ENCODE measurements around the gene OSTC.
A peak's percentile ranks its signal among the peaks of the same experiment; 100 is the strongest.

OSTC gene

DNA sequence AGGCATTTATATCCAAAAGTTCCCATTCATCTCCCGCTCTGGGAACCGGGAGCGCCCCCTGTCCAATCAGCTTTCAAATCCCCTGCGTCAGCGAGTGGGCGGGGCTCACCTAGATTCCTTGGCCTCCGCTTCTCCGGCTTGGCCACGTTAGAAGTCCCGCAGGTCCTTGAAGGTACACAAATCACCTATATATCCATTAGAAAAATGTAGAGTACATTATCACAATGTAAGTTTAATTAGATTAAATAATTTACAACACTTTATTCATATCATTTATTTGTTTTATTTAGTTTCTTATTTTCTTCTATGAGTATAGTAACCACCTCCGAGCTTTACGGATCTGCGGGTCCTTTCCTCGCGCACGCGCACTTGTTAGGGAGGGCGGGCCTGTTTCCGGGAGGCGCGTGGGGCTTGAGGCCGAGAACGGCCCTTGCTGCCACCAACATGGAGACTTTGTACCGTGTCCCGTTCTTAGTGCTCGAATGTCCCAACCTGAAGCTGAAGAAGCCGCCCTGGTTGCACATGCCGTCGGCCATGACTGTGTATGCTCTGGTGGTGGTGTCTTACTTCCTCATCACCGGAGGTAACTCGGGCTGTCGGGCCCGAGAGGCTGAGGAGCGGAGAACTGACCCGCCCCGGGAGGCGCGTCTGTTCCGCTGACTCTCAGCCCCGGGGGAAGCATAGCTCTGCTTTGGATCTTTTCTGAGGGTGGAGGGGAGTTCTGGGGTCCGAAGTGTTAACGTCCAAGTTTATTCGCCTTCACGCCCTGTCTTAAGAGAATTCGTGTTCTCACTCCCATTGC is at the start of gene OSTC:
TSS of gene OSTC (plus strand) at position 388 of the 802 bp plus-strand sequence. CDS start at position 445, 57 bp downstream.
- DNase-seq: peak; percentile 93
- in situ Hi-C loops (cut with MboI; ENCODE audit: low pct_unique_long_range_greater_than_20kb, low sequenced_read_pairs): no loop called here

DNA sequence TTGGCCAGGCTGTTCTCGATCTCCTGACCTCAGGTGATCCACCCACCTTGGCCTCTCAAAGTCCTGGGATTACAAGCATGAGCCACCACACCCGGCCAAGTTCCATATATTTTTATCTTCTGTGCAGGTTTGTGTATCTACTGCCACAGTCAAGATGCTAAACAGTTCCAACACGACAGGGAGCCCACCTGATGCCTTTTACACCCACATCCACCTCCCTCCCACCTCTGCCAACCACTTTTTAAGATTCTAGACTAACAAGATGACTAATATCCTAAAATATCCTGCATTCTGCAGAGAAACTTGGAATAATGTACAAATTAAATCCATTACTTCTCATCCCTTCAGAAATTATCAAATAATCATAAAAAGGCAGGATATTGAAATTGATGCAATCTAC is 49.3 kb upstream of the OSTC start:
- DNase-seq: no peak
- in situ Hi-C loops (cut with MboI; ENCODE audit: low pct_unique_long_range_greater_than_20kb, low sequenced_read_pairs): no loop called here

DNA sequence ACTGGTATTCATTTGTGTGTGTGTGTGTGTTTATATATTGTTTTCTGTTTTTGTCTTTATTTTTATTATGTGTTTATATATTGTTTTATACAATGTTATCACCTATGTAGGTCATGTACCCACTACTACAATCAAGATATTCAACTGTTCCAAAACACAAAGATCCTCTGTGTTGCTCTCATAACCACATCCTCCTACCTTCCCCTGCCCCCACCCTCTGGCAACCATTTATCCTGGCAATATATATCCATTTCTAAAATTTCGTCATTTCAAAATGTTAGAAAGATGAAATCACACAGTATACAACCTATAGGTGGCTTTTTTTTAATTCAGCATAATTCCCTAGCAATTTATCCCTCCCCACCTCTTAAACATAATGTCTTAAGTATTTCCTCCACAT is 48.9 kb upstream of the OSTC start:
- in situ Hi-C loops (cut with MboI; ENCODE audit: low pct_unique_long_range_greater_than_20kb, low sequenced_read_pairs): no loop called here
- DNase-seq: no peak

DNA sequence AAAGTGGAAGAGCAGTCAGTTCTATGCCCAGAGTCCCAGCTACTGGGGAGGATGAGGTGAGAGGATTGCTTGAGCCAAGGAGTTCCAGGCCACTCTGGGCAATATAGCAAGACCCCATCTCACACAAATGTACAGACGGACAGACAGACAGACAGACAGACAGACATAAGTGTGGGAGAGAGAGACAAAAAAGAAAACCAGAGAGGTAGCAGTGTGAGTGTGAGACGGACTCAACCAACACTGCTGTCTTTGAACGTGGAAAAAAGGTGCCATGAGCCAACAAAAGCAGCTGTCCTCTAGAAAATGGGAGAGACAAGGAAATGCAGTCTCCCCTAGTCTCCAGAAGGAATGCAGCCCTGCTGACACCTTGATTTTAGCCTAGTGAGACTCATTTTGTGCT is 48.2 kb upstream of the OSTC start:
- in situ Hi-C loops (cut with MboI; ENCODE audit: low pct_unique_long_range_greater_than_20kb, low sequenced_read_pairs): no loop called here
- DNase-seq: no peak

DNA sequence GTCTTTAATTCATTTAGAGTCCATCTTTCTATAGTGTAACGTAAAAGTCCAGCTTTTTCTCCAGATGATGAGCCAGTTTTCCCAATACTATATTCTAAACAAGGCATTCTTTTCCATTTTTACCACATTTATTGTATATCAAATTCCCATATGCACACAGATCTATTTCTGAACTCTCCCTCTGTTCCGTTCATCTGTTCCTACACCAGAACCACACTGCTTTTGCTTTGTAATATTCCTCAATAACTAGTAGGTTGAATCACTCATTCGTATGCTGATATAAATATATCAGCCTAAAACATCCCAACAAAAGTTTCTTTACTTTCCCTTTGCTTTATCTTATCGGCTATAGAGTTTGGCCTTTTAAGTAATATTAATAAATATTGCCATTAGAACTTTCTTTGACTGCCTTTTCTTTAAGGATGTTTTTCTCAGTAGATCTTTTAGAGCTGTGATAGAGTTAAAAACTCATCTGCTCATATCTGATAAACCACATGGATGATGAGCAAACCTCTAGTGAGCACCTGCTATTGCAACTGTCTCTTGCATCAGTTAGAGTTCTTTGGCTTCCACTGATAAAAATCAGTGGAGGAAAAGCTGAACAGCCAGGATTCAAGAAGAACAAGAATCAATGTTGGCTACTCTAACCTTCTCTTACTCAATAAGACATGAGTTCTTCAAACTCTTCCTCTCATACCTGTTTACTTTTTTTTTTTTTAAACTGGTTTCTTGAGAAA is 43.2 kb upstream of the OSTC start:
- DNase-seq: no peak
- in situ Hi-C loops (cut with MboI; ENCODE audit: low pct_unique_long_range_greater_than_20kb, low sequenced_read_pairs): no loop called here

DNA sequence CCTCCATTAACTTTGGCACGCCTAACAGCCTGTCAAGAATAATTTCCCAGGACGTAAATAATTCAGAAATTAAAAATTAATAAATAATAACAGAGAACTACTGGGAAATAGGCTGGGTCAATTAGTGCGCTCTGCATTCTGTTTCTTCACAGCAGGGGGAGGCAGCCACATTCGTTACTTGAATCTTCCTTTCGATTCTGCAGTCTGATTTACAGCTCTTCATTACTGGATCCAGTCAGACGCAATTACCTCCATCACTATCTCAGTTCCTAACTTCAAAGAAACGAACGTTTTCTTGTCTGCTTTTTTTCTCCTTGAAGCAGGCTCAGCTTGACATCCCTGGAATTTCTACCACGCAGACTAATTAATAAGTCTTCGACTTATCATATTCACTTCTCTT is 39.0 kb upstream of the OSTC start:
- in situ Hi-C loops (cut with MboI; ENCODE audit: low pct_unique_long_range_greater_than_20kb, low sequenced_read_pairs): no loop called here
- DNase-seq: no peak

DNA sequence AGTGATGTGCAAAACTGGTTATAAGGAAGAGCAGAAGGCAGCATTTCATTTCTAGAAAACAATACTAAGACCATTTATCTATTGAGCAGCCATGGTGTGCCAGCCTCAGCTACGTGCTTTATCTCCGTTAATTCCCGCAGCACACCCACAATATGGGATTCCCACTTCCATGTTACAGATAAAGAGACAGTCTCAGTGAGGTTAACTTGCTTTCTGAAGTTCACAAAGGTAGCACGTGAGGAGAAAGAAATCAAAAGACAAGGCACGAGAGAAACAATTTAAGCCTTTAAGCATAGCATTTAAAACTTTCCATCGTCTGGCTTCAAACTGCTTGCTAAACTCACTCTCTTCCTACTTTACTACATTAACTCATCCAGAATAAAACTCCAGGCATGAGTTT is 38.0 kb upstream of the OSTC start:
- DNase-seq: no peak
- in situ Hi-C loops (cut with MboI; ENCODE audit: low pct_unique_long_range_greater_than_20kb, low sequenced_read_pairs): no loop called here

DNA sequence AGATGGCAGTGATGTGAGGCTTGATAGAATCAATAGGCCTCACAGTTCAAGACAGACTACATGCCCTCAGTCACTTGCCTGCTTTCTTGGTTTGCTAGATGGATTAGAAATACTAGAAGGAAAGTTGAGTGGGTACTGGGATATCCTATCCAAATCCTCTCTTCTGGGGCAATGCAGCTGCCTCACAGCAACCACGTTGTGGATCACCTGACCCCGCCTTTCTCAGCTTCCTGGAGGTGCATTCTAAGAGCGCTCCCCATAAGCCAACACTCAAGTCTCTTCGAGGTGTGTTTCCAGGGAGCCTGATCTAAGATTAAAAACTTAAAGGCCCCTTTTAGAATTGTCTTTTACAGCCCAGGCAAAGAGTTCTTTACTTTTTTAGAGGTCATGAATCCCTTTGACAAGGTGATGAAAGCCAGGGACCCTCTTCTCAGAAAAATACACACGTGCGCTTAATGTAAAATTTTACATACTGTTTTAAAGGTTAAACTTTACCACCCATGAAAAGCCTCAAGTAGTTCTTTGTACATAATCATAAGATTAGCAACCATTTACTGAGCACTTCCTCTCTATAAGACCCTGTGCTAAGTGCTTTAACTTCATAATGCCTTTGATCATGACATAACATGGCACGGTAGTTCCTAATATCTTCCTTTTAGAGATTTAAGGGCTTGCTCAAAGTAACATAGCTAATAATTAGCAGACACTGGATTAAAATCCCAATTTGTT is 30.9 kb upstream of the OSTC start:
- no peak for DNase-seq
- in situ Hi-C loops (cut with MboI; ENCODE audit: low pct_unique_long_range_greater_than_20kb, low sequenced_read_pairs): no loop called here

DNA sequence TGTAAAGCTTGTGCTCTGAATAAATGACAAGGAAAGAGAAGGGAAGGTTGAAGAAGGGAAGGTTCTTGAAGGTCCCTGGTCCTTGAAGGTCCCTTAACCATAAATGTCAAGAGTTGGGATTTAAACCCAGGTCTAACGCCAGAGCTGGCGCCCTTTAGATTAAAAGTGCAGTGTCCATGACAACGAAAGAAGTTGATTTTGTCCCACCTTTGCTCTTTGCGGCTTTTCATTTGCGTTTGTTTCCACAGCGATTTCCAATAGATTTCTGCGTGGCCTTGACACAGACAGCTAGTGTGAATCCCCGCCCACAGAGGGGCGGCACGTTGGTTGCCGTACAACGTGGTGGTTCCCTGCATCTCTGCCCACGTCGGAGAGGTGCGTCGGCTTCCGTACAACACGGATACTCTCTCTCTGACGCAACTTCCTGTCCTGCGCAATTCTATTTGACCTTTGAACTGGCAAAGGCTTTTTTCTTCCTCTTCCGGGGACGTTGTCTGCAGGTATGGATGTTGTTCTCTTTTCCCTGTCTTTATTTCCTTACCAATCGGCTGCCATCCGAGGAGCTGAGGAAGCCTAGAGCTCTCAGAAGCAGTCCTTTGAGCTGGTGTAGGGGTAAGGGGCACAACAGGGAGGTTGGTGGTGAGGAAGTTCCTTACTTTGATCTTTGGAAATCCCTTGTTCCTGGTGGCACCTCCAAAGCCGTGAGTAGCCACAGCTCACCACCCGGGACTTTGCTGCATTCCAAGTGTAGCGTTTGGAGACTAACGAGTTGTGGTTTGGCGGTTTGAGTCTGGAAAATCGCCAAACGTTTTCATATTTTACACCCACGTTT is 30.1 kb upstream of the OSTC start, which contains the start of gene RPL34:
TSS of gene RPL34 (plus strand) at position 476 of the 832 bp plus-strand sequence. CDS start 1,384 bp downstream, outside the sequence.
- DNase-seq: peak; percentile 97
- in situ Hi-C loops (cut with MboI; ENCODE audit: low pct_unique_long_range_greater_than_20kb, low sequenced_read_pairs): no loop called here

DNA sequence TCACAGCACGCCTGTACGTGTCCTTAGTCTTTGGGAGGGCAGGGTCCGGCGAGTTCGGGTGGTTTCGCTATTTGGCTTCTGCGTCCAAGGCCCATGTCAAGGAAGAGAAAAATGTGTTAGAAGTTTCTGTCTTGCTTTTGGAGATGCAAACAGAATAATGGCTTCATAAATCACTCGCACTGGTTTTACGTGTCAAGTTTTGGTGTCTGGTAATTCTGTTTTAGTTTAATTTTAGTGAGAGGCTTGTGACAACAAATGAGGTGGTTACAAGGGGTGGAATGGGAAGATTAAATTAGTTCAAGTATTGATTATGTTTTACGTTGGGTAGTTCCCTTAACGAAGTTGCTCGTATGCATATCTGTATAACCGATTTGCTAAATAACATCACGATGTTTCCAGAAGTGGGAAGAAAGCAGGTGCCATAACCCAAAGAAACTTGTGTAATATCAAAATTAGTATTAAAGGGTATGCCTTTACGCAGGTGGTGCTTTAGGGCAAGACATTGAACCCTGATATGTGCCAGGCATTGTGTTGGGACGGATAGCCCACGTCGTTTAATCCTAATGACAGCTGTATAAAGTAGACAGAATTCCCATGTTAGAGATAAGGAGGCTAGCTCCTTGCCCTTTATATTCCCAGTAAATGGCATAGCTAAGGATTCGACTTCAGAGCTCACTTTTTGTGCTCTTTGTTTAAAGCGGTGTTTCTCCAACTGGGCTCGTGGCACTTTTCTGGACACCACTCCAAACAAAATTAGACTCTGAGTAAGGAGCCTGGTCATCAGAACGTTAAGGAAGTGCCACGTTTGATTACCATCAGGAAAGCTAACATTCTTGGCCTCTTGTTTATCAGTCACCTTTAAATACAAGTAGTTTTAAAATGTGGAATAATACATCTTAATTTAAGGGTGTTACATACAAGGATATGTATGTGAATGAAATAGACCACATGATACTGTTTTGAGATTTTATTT is 29.2 kb upstream of the OSTC start:
- in situ Hi-C loops (cut with MboI; ENCODE audit: low pct_unique_long_range_greater_than_20kb, low sequenced_read_pairs): no loop called here
- no peak for DNase-seq

DNA sequence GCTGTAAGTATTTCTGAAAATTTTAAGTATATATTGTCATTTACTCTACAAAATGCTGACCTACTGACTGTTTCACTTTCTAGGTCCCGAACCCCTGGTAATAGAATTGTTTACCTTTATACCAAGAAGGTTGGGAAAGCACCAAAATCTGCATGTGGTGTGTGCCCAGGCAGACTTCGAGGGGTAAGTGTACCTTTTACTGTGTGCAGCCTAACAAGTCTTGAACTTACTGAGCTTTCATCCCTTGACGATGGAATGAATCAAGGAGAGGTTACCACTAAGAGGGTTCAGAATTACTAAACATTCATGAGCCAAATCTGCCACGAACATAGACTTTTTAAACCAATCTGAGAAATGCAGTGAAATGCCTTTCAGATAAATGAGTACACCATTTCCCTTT is 28.4 kb upstream of the OSTC start:
- in situ Hi-C loops (cut with MboI; ENCODE audit: low pct_unique_long_range_greater_than_20kb, low sequenced_read_pairs): no loop called here
- DNase-seq: no peak

DNA sequence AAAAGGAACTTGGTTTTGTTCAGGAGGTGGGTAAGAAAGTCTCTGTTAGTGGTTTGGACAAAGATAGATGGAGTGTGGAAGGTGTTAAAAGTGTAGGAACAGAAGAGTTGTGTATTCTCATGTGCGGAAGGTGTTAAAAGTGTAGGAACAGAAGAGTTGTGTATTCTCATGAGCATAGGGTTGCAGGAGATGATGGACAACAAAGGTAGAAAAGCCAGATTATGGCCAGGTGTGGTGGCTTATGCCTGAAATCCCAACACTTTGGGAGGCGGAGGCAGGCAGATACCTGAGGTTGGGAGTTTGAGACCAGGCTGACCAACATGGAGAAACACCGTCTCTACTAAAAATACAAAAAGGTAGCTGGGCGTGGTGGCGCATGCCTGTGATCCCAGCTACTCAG is 27.6 kb upstream of the OSTC start:
- no peak for DNase-seq
- in situ Hi-C loops (cut with MboI; ENCODE audit: low pct_unique_long_range_greater_than_20kb, low sequenced_read_pairs): no loop called here

DNA sequence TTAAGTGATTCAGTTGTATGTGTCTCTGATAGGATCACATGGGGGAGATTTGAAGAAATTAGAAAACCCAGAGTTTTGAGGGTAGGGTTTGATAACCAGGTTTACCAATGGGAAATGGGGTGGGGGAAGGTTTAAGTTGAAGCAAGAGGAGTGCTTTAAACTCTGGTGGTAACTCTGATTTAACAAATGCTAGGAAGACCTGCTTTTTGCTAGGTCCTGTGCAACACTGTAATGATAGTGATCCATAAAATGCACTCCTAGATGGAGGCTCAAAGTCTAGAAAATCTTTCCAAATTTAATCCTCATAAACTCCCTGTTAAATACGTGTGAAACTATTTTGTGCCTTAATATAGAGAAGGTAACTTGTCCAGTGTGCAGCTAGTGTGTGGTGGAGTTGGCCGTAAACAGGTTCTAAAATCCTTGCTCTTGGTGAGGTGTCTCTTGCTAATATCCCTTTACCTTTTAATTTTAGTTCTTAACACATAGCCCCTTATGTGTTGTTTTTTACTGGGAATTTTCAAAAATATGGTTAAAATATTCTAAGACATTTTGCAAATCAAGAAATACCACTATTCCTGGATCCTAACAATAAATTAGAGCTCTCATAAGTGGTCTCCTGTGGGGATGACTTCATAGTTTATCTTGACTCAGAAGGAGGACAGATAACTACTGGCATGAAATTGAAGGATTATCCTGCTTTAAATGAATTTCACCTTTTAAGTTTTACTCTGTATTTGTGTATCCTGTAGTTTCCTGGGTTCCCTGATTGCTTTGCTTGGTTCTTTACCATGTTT is 25.9 kb upstream of the OSTC start:
- no peak for DNase-seq
- in situ Hi-C loops (cut with MboI; ENCODE audit: low pct_unique_long_range_greater_than_20kb, low sequenced_read_pairs): no loop called here

DNA sequence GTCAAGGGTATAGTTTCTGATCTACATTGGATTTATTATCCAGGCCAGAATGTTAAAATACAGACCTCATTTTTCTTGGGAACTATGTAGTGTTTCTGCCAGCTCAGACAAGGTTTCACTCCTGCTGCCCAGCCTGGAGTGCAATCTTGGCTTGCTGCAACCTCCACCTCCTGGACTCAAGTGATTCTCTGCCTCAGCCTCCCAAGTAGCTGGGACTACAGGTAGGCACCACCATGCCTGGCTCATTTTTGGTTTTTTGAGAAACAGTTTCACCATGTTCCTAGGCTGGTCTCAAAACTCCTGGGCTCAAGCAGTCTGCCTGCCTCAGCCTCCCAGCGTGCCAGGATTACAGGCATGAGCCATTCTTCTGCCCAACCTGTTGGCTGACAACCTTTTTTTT is 24.3 kb upstream of the OSTC start:
- DNase-seq: no peak
- in situ Hi-C loops (cut with MboI; ENCODE audit: low pct_unique_long_range_greater_than_20kb, low sequenced_read_pairs): no loop called here

DNA sequence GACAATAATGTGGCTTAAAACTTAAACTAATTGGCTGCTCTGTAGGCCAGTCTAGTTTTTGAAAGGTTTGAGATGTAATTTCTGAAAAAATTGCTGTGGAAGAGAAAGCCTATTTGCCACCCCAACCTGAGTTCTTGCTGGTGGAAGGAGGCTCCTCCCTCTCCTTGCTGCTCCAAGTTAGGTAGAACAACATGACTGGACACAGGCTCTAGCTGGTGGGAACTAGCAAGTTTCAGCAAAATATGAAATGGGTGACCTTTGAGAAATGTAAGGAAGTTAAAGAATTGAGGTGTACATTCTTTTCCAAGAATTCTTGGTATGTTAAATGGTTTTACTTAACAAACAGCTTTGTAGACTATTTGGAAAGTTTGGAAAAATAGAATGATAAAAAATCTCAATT is 22.0 kb upstream of the OSTC start:
- DNase-seq: no peak
- in situ Hi-C loops (cut with MboI; ENCODE audit: low pct_unique_long_range_greater_than_20kb, low sequenced_read_pairs): no loop called here

DNA sequence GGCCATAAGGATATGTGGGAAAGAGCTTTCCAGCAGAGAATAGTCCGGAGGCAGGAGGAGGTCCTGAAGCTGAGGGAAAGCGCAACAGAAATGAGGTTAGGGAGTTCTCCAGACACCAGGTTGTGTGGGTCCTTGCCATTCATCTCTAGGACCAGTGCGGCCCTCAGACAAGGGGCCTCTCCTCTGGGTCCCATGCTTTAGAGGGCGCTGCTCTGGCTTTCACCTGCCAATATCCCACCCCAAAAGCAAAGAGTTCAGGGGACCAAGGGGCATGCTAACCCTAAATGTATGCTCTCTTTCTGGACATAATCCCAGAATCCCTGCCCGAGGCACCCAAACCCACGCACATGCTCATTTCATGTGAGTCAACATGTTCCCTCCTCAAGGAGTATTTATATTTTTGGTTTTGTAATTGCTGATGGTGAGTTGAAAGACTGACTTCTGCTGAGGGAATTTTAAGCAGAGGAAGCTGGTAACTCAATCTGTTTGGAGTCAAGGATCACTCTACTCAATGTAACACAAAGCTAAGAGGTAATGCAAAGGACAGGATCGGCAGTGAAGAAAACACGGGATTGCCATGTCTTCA is 15.2 kb upstream of the OSTC start:
- in situ Hi-C loops (cut with MboI; ENCODE audit: low pct_unique_long_range_greater_than_20kb, low sequenced_read_pairs): no loop called here
- DNase-seq: no peak

DNA sequence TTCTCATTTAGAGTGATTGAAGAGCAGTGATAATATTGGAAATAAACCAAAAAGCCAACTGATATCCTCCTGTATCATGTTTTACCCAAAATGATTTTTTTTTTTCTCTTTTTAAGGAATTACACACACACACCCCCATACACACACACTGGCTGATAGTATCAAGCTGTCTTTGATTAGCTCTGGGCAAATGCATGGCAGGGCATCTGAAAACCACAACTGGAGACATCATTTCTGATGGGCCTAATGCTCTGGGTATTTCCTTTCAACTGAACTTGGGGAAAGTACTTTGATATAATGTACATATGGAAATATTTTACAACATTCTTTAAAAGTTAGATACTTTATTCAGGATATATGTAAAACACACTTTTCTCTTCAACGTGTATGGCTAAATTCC is 14.2 kb upstream of the OSTC start:
- DNase-seq: no peak
- in situ Hi-C loops (cut with MboI; ENCODE audit: low pct_unique_long_range_greater_than_20kb, low sequenced_read_pairs): no loop called here

Data from KBM-7 (cell line).